Calu3 (cell line): ENCODE results near the gene PAK5. TPM values are rescaled to one million over a fixed set of nuclear protein-coding genes. Genes with fewer than 3 reads are reported as not detected.

Experiments used
- BruUV-seq: library from RNA; stranded (reverse); fragments of 400-500 nt; replicated peaks from 2 replicates; lab custom pipeline; 2021; lab: Mats Ljungman, UMichigan
- CTCF ChIA-PET: fragments of 300-600 bp; sonication (Branson Sonifier 250); formaldehyde crosslinking; loops from one replicate; lab custom pipeline; 2022; ENCODE audit warnings: antibody characterized with exemption; lab: Charles Lee
- DNase-seq: peaks from one replicate; pipeline ENCODE4 v3.0.0; 2022
- H3K27ac Mint-ChIP-seq: one replicate; pipeline ENCODE4 v1.8.0; 2022; ENCODE audit warnings: mixed read lengths; ENCODE audit not compliant: unreplicated experiment
- H3K27me3 Mint-ChIP-seq: one replicate; pipeline ENCODE4 v1.8.0; 2022; ENCODE audit warnings: mixed read lengths; ENCODE audit not compliant: unreplicated experiment
- H3K36me3 Mint-ChIP-seq: one replicate; pipeline ENCODE4 v1.8.0; 2022; ENCODE audit warnings: mild to moderate bottlenecking, moderate library complexity, mixed read lengths; ENCODE audit not compliant: insufficient read depth, unreplicated experiment
- H3K4me1 Mint-ChIP-seq: one replicate; pipeline ENCODE4 v1.8.0; 2022; ENCODE audit warnings: mild to moderate bottlenecking, low read depth, mixed read lengths; ENCODE audit not compliant: unreplicated experiment
- H3K4me3 Mint-ChIP-seq: one replicate; pipeline ENCODE4 v1.8.0; 2022; ENCODE audit warnings: mild to moderate bottlenecking, low read depth, moderate library complexity, mixed read lengths; ENCODE audit not compliant: unreplicated experiment
- H3K9me3 Mint-ChIP-seq: one replicate; pipeline ENCODE4 v1.8.0; 2022; ENCODE audit warnings: low read depth, mixed read lengths; ENCODE audit not compliant: unreplicated experiment
- intact Hi-C: fragments of 100-400 bp; cut with micrococcal nuclease; formaldehyde crosslinking; loops from one replicate; pipeline ENCODE4 v1.10.0; 2022; ENCODE audit not compliant: unreplicated experiment
- total RNA-seq: library from RNA; stranded (reverse); gene quantifications from 2 replicates; pipeline ENCODE4 v1.2.3, GENCODE V29; 2022
- TF ChIP-seq, protein P1 (sequence below): fragments of 200-600 bp; IDR thresholded peaks from one replicate; pipeline ENCODE4 v1.8.0; 2022; ENCODE audit warnings: antibody characterized with exemption; ENCODE audit not compliant: unreplicated experiment

The PAK5 gene
- total RNA-seq, 1 experiment from 2014 or later: not detected

DNA sequence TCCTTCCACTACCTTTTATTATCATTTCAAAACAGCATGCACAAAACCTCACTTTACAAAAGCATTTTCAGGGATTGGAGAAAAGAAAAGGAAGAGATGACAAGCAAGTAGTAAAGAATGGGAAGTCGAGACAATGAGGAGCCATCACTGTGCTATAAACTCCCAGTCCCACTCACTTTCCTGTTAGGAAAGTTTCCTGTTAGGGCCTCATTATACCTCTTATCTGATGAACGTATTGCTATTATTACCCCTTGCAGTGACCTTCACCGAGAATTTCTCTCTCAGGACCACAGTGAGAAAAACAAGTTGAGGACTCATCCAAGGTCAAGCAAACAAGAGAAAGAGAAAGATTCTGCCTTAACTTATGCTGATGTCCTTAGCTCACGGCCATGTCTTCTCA, 295.7 kb downstream of the PAK5 start:
- intact Hi-C loops: no loop called here
- DNase-seq: no peak
- Mint-ChIP-seq H3K4me1 (no peaks in the 10 kb centered on the region), H3K27ac (no peak overlapping the region), H3K27me3 (no peaks in the 10 kb centered on the region), H3K4me3 (no peak overlapping the region), H3K9me3 (no peaks in the 10 kb centered on the region), H3K36me3 (no peaks in the 10 kb centered on the region)
- CTCF ChIA-PET: no interaction called here
- TF ChIP-seq, protein P1, sequence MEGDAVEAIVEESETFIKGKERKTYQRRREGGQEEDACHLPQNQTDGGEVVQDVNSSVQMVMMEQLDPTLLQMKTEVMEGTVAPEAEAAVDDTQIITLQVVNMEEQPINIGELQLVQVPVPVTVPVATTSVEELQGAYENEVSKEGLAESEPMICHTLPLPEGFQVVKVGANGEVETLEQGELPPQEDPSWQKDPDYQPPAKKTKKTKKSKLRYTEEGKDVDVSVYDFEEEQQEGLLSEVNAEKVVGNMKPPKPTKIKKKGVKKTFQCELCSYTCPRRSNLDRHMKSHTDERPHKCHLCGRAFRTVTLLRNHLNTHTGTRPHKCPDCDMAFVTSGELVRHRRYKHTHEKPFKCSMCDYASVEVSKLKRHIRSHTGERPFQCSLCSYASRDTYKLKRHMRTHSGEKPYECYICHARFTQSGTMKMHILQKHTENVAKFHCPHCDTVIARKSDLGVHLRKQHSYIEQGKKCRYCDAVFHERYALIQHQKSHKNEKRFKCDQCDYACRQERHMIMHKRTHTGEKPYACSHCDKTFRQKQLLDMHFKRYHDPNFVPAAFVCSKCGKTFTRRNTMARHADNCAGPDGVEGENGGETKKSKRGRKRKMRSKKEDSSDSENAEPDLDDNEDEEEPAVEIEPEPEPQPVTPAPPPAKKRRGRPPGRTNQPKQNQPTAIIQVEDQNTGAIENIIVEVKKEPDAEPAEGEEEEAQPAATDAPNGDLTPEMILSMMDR: no peak
- BruUV-seq: no TSS peak

DNA sequence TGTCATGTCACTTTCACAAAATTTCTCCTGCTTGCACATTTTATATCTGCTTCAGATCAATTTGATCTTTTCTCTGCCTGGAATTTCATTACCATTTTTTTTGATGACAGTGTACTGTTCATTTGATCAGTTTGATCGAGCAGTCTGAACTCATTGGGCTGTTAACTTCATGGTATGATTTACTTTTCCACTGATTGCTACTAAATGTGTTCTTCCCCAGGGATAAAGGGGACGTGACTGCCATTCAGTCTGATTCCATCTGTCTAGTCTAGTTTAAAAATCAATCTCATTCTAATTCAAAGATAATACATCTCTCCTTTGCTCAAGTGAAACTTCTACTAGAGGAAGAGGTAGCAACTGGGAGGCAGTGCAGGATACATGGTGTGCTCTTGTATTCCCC, 303.4 kb downstream of the PAK5 start:
- H3K27me3 Mint-ChIP-seq: no peaks in the 10 kb centered on the region
- H3K36me3 Mint-ChIP-seq: no peaks in the 10 kb centered on the region
- H3K4me3 Mint-ChIP-seq: no peak overlapping the region
- no peaks in the 10 kb centered on the region for H3K4me1 Mint-ChIP-seq
- no peak for DNase-seq
- no TSS peak for BruUV-seq
- H3K9me3 Mint-ChIP-seq: no peaks in the 10 kb centered on the region
- intact Hi-C loops: no loop called here
- H3K27ac Mint-ChIP-seq: no peak overlapping the region
- TF ChIP-seq, protein P1: no peak
- CTCF ChIA-PET: no interaction called here

DNA sequence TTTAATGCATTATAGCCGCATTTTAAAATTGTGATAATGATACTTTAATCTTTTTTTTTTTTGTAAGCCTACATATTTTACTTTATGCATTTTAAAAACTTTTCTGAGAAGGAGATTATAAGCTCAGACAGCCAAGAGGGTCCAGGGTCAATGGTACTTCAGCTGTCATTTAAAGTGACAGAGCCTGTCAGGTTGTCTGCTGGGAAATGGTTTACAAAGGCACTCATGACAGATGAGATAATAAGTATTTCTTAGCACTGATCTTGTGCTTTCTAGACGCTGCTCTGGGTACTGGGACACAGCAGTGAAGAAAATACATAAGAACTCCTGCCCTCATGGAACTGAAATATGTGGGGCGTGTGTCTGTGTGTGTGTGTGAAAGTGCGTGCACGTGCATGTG, 304.9 kb downstream of the PAK5 start:
- Mint-ChIP-seq H3K36me3 (no peaks in the 10 kb centered on the region), H3K4me1 (no peaks in the 10 kb centered on the region), H3K27ac (no peak overlapping the region), H3K4me3 (no peak overlapping the region), H3K9me3 (no peaks in the 10 kb centered on the region), H3K27me3 (no peaks in the 10 kb centered on the region)
- no peak for DNase-seq
- TF ChIP-seq, protein P1: no peak
- no TSS peak for BruUV-seq
- intact Hi-C loops: no loop called here
- CTCF ChIA-PET: no interaction called here

DNA sequence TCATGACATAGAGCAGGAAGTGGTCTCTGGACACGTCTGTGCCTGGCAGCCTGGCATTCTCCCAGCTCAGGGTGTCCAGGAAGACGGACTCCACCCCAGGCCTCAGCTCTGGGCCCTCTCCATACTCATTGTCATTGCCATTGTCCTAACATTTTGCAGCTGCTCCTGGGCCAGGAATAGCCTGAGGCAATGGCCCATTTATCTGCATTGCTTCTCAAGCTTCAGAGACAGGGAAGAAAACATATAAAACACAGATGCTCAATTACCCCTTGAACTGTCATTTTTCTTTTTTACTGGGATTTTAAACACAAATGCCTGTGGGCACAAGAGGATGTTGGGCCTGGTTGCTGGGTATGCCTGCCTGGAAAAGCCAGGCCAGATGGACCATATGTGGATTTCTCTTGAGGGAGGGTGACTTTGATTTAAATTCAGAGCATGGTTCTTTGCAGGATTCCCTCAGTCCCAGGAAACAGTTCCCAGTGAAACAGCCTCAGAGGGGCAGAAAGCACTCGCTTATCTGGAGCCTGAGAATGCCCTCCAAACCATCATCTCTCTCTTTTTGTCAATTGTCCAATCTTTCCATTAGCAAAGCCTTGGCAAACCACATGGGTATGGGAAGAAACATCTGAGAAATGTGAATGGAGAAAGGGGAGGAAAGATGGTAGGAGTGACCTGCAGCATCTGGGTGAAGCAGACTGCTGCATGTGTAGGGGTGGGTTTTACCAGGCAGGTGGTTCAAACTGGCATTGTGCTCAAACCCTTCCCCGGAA, 306.6 kb downstream of the PAK5 start:
- H3K4me1 Mint-ChIP-seq: no peaks in the 10 kb centered on the region
- CTCF ChIA-PET: no interaction called here
- DNase-seq: no peak
- no peak overlapping the region for H3K4me3 Mint-ChIP-seq
- no peak overlapping the region for H3K27ac Mint-ChIP-seq
- BruUV-seq: no TSS peak
- no peaks in the 10 kb centered on the region for H3K9me3 Mint-ChIP-seq
- intact Hi-C loops: no loop called here
- TF ChIP-seq, protein P1: no peak
- no peaks in the 10 kb centered on the region for H3K27me3 Mint-ChIP-seq
- H3K36me3 Mint-ChIP-seq: no peaks in the 10 kb centered on the region
